SK-N-SH (cell line): ENCODE results near the gene GUCY1A2.

Experiments
- CTCF ChIP-seq: fragments of 200-600 bp; sonication (generic); IDR thresholded peaks from 2 replicates; pipeline ENCODE4 v1.6.1; 2017; ENCODE audit warnings: antibody characterized with exemption, mild to moderate bottlenecking, moderate library complexity
- EP300 ChIP-seq, 2 experiments: IDR thresholded peaks; 2 replicates each; pipeline versions ENCODE4 v1.4.0 to v1.6.1; 2012; ENCODE audit warnings: borderline replicate concordance in 1 of 2, low read depth in 1 of 2, low read length in 1 of 2
- FOXJ3 ChIP-seq: sonication (generic); formaldehyde crosslinking; IDR thresholded peaks from 2 replicates; pipeline ENCODE4 v1.5.1; 2020; ENCODE audit warnings: mild to moderate bottlenecking, missing genetic modification reagents
- GABPA ChIP-seq: IDR thresholded peaks from 2 replicates; pipeline ENCODE4 v1.4.0; 2012; ENCODE audit warnings: low read depth, mild to moderate bottlenecking
- JUND ChIP-seq: IDR thresholded peaks from 2 replicates; pipeline ENCODE4 v1.4.0; 2012
- NFIC ChIP-seq: IDR thresholded peaks from 2 replicates; pipeline ENCODE4 v1.4.0; 2012; ENCODE audit warnings: borderline replicate concordance
- POLR2AphosphoS5 ChIP-seq: IDR thresholded peaks from 2 replicates; pipeline ENCODE4 v1.6.1; 2012; ENCODE audit warnings: low read depth, low read length
- RAD21 ChIP-seq: IDR thresholded peaks from 2 replicates; pipeline ENCODE4 v1.6.1; 2012; ENCODE audit warnings: mild to moderate bottlenecking, low read length
- TAF1 ChIP-seq: IDR thresholded peaks from 2 replicates; pipeline ENCODE4 v1.6.1; 2012; ENCODE audit warnings: low read depth, mild to moderate bottlenecking, low read length, moderate library complexity, borderline replicate concordance
- USF1 ChIP-seq: IDR thresholded peaks from 2 replicates; pipeline ENCODE4 v1.4.0; 2012; ENCODE audit warnings: low read depth, borderline replicate concordance
- YY1 ChIP-seq: IDR thresholded peaks from 2 replicates; pipeline ENCODE4 v1.4.0; 2012; ENCODE audit warnings: low read depth, mild to moderate bottlenecking
- TF ChIP-seq, protein P1 (sequence below): IDR thresholded peaks from 2 replicates; pipeline ENCODE4; 2012

DNA sequence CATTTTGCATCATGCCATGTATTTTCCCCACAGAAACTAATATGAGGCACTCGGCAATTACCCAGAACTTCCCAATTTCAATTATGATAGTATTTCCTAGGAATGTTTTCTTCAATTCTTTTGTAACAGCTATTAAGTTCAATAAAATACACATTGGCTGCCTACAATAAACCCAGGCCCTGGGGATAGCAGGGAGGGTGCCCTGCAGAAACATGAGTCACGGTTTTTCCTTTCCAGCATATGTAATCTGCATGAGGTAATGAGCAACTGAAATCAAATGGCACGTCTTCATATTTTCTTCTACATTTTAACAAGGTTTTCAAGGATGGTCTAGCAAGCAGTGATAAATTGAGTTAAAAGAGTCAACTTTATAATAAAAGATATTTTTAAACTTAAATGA lies 32.0 kb downstream of the GUCY1A2 start:
- no peak for TF ChIP-seq GABPA
- TF ChIP-seq EP300 (IDR thresholded peaks at IDR 0.05; ENCODE audit: borderline replicate concordance in 1 of 2, low read depth in 1 of 2, low read length in 1 of 2) = peak in 1 of 2 experiments; percentile 31; a peak in 1 of 4 replicates
- no peak for TF ChIP-seq TAF1
- no peak for TF ChIP-seq CTCF
- TF ChIP-seq, protein P1, sequence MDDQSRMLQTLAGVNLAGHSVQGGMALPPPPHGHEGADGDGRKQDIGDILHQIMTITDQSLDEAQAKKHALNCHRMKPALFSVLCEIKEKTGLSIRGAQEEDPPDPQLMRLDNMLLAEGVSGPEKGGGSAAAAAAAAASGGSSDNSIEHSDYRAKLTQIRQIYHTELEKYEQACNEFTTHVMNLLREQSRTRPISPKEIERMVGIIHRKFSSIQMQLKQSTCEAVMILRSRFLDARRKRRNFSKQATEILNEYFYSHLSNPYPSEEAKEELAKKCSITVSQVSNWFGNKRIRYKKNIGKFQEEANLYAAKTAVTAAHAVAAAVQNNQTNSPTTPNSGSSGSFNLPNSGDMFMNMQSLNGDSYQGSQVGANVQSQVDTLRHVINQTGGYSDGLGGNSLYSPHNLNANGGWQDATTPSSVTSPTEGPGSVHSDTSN = 0 out of 2 replicates have a peak, but pooled peaks have one; percentile 18
- no peak for TF ChIP-seq USF1
- 0 out of 2 replicates have a peak, but pooled peaks have one; percentile 27 for TF ChIP-seq NFIC
- no peak for TF ChIP-seq YY1
- no peak for TF ChIP-seq FOXJ3
- no peak for TF ChIP-seq POLR2AphosphoS5
- TF ChIP-seq JUND = peak; percentile 68
- no peak for TF ChIP-seq RAD21
